ENCODE measurements around the gene SCRN1.

DNA sequence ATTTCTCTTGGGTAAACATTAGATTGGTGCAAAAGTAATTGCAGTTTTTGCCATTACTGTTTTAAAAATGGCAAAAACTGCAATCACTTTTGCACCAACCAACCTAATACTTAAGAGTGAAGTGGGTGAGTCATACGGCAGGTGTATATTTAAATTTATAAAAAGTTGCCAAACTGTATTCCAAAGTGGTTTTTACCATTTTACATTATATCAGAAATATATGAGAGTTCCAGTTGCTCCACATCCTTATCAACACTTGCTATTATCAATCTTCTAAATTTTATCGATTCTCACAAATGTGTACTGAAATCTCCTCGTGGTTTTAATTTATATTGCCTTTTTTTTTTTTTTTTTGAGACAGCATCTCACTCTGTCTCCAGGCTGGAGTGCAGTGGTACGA is 3.5 kb upstream of the SCRN1 start:
- TF ChIP-seq CTCF (IDR thresholded peaks at IDR 0.05 in 4 of 5, conservative IDR thresholded peaks at IDR 0.05 in 1 of 5) (no peak), POLR2A (IDR thresholded peaks at IDR 0.05) (no peak)
